Tibial nerve (tissue), 4 donors: Measurements from ENCODE around the gene MINDY4.

Source experiments
- CTCF ChIP-seq, 5 experiments: fragments of 200-600 bp in 3 of 5; fragments of 450-650 bp in 2 of 5; sonication (generic) in 3 of 5; IDR thresholded peaks; one replicate each; pipeline ENCODE4 v1.5.1; 2016 to 2019; ENCODE audit warnings: antibody characterized with exemption in 5 of 5, mild to moderate bottlenecking in 3 of 5, moderate library complexity in 2 of 5
- EP300 ChIP-seq, 2 donors: sonication (generic); formaldehyde crosslinking; IDR thresholded peaks; one replicate each; pipeline ENCODE4 v1.6.1; 2017; ENCODE audit warnings: antibody characterized with exemption in 2 of 2, mild to moderate bottlenecking in 1 of 2
- POLR2A ChIP-seq, 2 donors: fragments of 450-650 bp; IDR thresholded peaks; one replicate each; pipeline ENCODE4 v1.6.1; 2017; ENCODE audit warnings: antibody characterized with exemption in 2 of 2, mild to moderate bottlenecking in 2 of 2, moderate library complexity in 2 of 2

GRCh38 chr7:30865821-30866220, 94.6 kb downstream of the MINDY4 start:
- TF ChIP-seq CTCF (IDR thresholded peaks at IDR 0.05) (no peak), POLR2A (IDR thresholded peaks at IDR 0.05) (no peak), EP300 (IDR thresholded peaks at IDR 0.05) (no peak)
